Astrocyte (in vitro differentiated cells and primary cell): ENCODE measurements around the gene G6PC3. TPM values are rescaled to one million over a fixed set of nuclear protein-coding genes. Genes with fewer than 3 reads are reported as not detected.
A peak's percentile ranks its signal among the peaks of the same experiment; 100 is the strongest.

Experiments
- DNase-seq: peaks from one replicate; pipeline ENCODE4 v3.0.0-alpha.2; 2010; ENCODE audit warnings: low read depth
- FAIRE-seq: peaks from 2 replicates; lab custom pipeline; 2011; peaks lifted over from hg19 to GRCh38; lab: Jason Lieb, UNC
- H2AFZ ChIP-seq: 2 replicates; pipeline ENCODE4 v1.6.0; 2012; ENCODE audit warnings: low read depth, low read length, inconsistent platforms
- H3K27ac ChIP-seq: 2 replicates; pipeline ENCODE4 v1.5.1; 2011; ENCODE audit warnings: low read depth, low read length, inconsistent platforms
- H3K27me3 ChIP-seq: 2 replicates; pipeline ENCODE4 v1.6.0; 2011; ENCODE audit warnings: low read length, inconsistent platforms; ENCODE audit not compliant: insufficient read depth
- H3K36me3 ChIP-seq: 2 replicates; pipeline ENCODE4 v1.5.1; 2011; ENCODE audit warnings: low read length, inconsistent platforms; ENCODE audit not compliant: insufficient read depth
- H3K4me1 ChIP-seq: 2 replicates; pipeline ENCODE4 v1.5.1; 2011; ENCODE audit warnings: low read length, inconsistent platforms; ENCODE audit not compliant: insufficient read depth
- H3K4me2 ChIP-seq: 2 replicates; pipeline ENCODE4 v1.6.0; 2012; ENCODE audit warnings: low read length, inconsistent platforms
- H3K4me3 ChIP-seq: 2 replicates; pipeline ENCODE4 v1.5.1; 2011; ENCODE audit warnings: low read depth, mild to moderate bottlenecking, low read length, inconsistent platforms; ENCODE audit not compliant: insufficient read depth
- H3K79me2 ChIP-seq: 2 replicates; pipeline ENCODE4 v1.6.0; 2012; ENCODE audit warnings: mild to moderate bottlenecking, low read length, inconsistent platforms; ENCODE audit not compliant: insufficient read depth
- H3K9ac ChIP-seq: 2 replicates; pipeline ENCODE4 v1.6.0; 2012; ENCODE audit warnings: mild to moderate bottlenecking, low read length, inconsistent platforms
- H3K9me3 ChIP-seq: 2 replicates; pipeline ENCODE4 v1.5.1; 2012; ENCODE audit warnings: low read depth, mild to moderate bottlenecking, low read length, inconsistent platforms; ENCODE audit not compliant: insufficient read depth
- H4K20me1 ChIP-seq: 2 replicates; pipeline ENCODE4 v1.6.0; 2012; ENCODE audit warnings: low read length, inconsistent platforms; ENCODE audit not compliant: insufficient read depth
- H3K27ac Mint-ChIP-seq: one replicate; pipeline ENCODE4 v1.8.0; 2021; ENCODE audit warnings: mild to moderate bottlenecking, mixed read lengths; ENCODE audit not compliant: unreplicated experiment
- H3K27me3 Mint-ChIP-seq: one replicate; pipeline ENCODE4 v1.8.0; 2021; ENCODE audit warnings: low read depth, mixed read lengths; ENCODE audit not compliant: unreplicated experiment
- H3K36me3 Mint-ChIP-seq: one replicate; pipeline ENCODE4 v1.8.0; 2021; ENCODE audit warnings: low read depth, mixed read lengths; ENCODE audit not compliant: unreplicated experiment
- H3K4me1 Mint-ChIP-seq: one replicate; pipeline ENCODE4 v1.8.0; 2021; ENCODE audit warnings: low read depth, mixed read lengths; ENCODE audit not compliant: unreplicated experiment
- H3K4me3 Mint-ChIP-seq: one replicate; pipeline ENCODE4 v1.8.0; 2021; ENCODE audit warnings: mild to moderate bottlenecking, moderate library complexity, mixed read lengths; ENCODE audit not compliant: unreplicated experiment
- H3K9me3 Mint-ChIP-seq: one replicate; pipeline ENCODE4 v1.8.0; 2021; ENCODE audit warnings: mild to moderate bottlenecking, mixed read lengths; ENCODE audit not compliant: unreplicated experiment
- EZH2 ChIP-seq: IDR thresholded peaks from 2 replicates; pipeline ENCODE4 v1.6.1; 2012; ENCODE audit warnings: mild to moderate bottlenecking, low read length, inconsistent platforms; ENCODE audit not compliant: insufficient read depth
- total RNA-seq: library from RNA; stranded (reverse); gene quantifications from 2 replicates; pipeline ENCODE4 v1.2.1, GENCODE V29; 2021
- TF ChIP-seq, protein P1 (sequence below): IDR thresholded peaks from 2 replicates; pipeline ENCODE4 v1.5.1; 2011; ENCODE audit warnings: low read depth, mild to moderate bottlenecking, inconsistent platforms, low read length, moderate library complexity; ENCODE audit not compliant: insufficient read depth

The G6PC3 gene
- total RNA-seq, 1 donor from 2014 or later = 94.5 TPM

GRCh38 chr17:44023545-44024270 lies 46.8 kb upstream of the G6PC3 start:
- FAIRE-seq (no peak), DNase-seq (no peak)
- no peaks in the 10 kb centered on the region for H3K4me1 Mint-ChIP-seq
- no peaks in the 10 kb centered on the region for H3K9me3 Mint-ChIP-seq
- TF ChIP-seq, protein P1, sequence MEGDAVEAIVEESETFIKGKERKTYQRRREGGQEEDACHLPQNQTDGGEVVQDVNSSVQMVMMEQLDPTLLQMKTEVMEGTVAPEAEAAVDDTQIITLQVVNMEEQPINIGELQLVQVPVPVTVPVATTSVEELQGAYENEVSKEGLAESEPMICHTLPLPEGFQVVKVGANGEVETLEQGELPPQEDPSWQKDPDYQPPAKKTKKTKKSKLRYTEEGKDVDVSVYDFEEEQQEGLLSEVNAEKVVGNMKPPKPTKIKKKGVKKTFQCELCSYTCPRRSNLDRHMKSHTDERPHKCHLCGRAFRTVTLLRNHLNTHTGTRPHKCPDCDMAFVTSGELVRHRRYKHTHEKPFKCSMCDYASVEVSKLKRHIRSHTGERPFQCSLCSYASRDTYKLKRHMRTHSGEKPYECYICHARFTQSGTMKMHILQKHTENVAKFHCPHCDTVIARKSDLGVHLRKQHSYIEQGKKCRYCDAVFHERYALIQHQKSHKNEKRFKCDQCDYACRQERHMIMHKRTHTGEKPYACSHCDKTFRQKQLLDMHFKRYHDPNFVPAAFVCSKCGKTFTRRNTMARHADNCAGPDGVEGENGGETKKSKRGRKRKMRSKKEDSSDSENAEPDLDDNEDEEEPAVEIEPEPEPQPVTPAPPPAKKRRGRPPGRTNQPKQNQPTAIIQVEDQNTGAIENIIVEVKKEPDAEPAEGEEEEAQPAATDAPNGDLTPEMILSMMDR = no peak
- no peak for TF ChIP-seq EZH2
- H3K79me2 ChIP-seq = no peaks in the 10 kb centered on the region
- no peak overlapping the region for H3K9ac ChIP-seq
- H3K27ac ChIP-seq = no peak overlapping the region
- no peak overlapping the region for H3K27ac Mint-ChIP-seq
- H4K20me1 ChIP-seq = peaks cover 22% of the 10 kb centered on the region
- H3K4me3 Mint-ChIP-seq = no peak overlapping the region
- no peaks in the 10 kb centered on the region for H3K4me1 ChIP-seq
- H2AFZ ChIP-seq = no peak overlapping the region
- no peak overlapping the region for H3K4me2 ChIP-seq
- peaks cover 18% of the 10 kb centered on the region for H3K36me3 Mint-ChIP-seq
- H3K27me3 Mint-ChIP-seq = no peaks in the 10 kb centered on the region
- H3K36me3 ChIP-seq = peaks cover 11% of the 10 kb centered on the region
- no peak overlapping the region for H3K4me3 ChIP-seq
- no peaks in the 10 kb centered on the region for H3K9me3 ChIP-seq
- no peaks in the 10 kb centered on the region for H3K27me3 ChIP-seq

DNA sequence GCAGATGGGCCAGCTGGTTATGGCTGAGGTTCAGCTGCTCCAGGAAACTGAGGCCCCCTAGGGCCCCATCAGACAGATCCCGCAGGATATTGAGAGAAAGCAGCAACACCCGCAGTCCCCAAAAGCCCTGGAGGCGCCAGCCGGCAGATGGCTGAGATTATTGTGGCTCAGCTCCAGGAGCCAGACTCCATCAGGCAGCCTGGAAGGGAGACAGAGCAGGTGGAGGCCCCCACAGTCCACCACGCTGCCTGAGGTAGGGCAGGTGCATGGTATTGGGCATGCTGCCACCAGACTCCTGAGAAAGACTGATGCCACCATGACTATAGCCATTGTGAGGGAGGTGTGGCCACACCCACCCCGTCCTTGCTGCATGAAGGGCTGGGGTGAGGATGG lies 46.3 kb upstream of the G6PC3 start:
- H3K27ac Mint-ChIP-seq = no peak overlapping the region
- Histone ChIP-seq H3K4me3 (no peak overlapping the region), H3K36me3 (peaks cover 14% of the 10 kb centered on the region), H3K79me2 (no peaks in the 10 kb centered on the region), H3K27ac (no peak overlapping the region), H4K20me1 (peaks cover 24% of the 10 kb centered on the region), H3K4me1 (no peaks in the 10 kb centered on the region), H2AFZ (no peak overlapping the region), H3K9me3 (no peaks in the 10 kb centered on the region), H3K9ac (no peak overlapping the region), H3K4me2 (no peak overlapping the region), H3K27me3 (no peaks in the 10 kb centered on the region)
- no peaks in the 10 kb centered on the region for H3K27me3 Mint-ChIP-seq
- FAIRE-seq (no peak), DNase-seq (no peak)
- H3K36me3 Mint-ChIP-seq = peaks cover 14% of the 10 kb centered on the region
- no peaks in the 10 kb centered on the region for H3K9me3 Mint-ChIP-seq
- no peak for TF ChIP-seq EZH2
- TF ChIP-seq, protein P1 = no peak
- no peaks in the 10 kb centered on the region for H3K4me1 Mint-ChIP-seq
- no peak overlapping the region for H3K4me3 Mint-ChIP-seq

- FAIRE-seq (no peak), DNase-seq (no peak)
- Histone ChIP-seq H3K4me3 (no peak overlapping the region), H2AFZ (no peak overlapping the region), H3K36me3 (peaks cover 15% of the 10 kb centered on the region), H3K79me2 (no peaks in the 10 kb centered on the region), H3K4me1 (no peaks in the 10 kb centered on the region), H3K4me2 (no peak overlapping the region), H3K27ac (no peak overlapping the region), H3K9me3 (no peaks in the 10 kb centered on the region), H4K20me1 (peaks cover 29% of the 10 kb centered on the region), H3K27me3 (no peaks in the 10 kb centered on the region), H3K9ac (no peak overlapping the region)
- H3K9me3 Mint-ChIP-seq = no peaks in the 10 kb centered on the region
- H3K27me3 Mint-ChIP-seq = no peaks in the 10 kb centered on the region
- H3K27ac Mint-ChIP-seq = peak overlapping the region; percentile 80
- H3K36me3 Mint-ChIP-seq = peaks cover 19% of the 10 kb centered on the region
- H3K4me1 Mint-ChIP-seq = no peaks in the 10 kb centered on the region
- H3K4me3 Mint-ChIP-seq = no peak overlapping the region
- TF ChIP-seq, protein P1 = no peak
- TF ChIP-seq EZH2 = no peak
Measured at GRCh38 chr17:44024853-44025252, 45.7 kb upstream of the G6PC3 start.
